ENCODE data around the gene PDE6G.

The PDE6G gene

DNA sequence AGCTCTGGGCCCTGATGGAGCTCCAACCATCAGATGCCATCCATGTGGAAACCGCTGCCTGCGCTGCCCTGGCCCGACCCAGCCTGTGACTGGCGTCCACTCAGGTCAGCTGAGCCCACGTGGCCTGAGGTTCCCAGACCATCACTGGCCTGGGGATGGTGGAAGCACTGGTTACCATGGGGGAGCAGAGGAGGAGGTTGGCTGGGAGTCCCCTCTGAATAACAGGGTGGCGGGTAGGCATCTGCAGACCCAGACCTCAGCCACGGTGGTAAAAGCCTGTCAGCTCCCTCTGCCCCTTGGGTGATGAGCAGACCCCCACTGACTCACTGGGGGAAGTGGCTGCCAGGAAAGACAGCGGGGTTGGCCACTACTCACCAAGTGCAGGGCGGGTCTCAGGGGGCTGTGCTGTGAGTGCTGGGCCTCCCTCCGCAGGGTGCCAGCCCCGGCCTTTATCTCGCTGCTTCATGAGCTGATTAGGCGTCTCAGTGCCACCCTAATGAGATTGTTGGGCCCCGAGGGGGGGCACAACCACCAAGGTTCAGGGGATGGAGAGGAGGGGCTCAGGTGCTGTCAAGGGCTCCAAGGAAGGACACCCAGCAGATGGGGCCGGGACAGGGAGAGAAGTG is at the start of gene PDE6G:
Gene PDE6G, minus strand, starts transcription at position 425 of the 626 bp plus-strand sequence. CDS start 3,237 bp downstream, outside the sequence.
- no peak for DNase-seq

DNA sequence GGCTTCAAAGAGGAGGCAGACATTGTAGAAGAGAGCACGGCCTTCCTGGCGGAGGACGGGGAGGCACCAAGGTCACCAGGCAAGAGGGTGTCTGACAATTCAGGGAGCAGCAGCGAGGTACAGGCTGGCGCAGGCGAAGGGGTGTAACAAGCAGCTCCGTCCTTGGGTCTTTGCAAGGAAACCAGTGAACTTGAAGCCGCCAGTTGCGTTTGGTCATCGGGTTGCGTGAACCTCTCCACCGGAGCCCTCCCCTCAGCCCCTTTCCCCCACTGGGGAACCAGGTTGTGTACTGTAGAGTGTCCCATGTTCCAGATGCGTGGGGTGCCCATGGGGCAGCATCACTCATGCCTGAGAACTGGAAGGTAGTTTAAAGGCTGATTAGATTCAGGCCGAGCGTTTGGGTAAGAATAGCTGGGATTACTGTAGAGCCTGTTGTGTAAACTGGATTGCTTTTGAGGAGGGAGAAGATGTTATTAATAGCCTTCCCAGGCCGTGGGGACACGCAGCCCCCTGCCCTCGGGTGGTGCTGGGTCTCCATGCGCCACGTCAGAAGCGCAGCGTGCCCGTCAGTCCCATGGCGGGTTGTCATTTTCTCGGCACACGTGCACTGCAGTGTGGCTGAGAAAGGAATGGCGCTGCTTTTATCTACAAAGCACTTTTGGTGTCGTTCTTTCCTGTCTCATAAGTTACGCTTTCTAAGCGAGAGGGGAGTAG is 49.3 kb upstream of the PDE6G start:
- DNase-seq = no peak

DNA sequence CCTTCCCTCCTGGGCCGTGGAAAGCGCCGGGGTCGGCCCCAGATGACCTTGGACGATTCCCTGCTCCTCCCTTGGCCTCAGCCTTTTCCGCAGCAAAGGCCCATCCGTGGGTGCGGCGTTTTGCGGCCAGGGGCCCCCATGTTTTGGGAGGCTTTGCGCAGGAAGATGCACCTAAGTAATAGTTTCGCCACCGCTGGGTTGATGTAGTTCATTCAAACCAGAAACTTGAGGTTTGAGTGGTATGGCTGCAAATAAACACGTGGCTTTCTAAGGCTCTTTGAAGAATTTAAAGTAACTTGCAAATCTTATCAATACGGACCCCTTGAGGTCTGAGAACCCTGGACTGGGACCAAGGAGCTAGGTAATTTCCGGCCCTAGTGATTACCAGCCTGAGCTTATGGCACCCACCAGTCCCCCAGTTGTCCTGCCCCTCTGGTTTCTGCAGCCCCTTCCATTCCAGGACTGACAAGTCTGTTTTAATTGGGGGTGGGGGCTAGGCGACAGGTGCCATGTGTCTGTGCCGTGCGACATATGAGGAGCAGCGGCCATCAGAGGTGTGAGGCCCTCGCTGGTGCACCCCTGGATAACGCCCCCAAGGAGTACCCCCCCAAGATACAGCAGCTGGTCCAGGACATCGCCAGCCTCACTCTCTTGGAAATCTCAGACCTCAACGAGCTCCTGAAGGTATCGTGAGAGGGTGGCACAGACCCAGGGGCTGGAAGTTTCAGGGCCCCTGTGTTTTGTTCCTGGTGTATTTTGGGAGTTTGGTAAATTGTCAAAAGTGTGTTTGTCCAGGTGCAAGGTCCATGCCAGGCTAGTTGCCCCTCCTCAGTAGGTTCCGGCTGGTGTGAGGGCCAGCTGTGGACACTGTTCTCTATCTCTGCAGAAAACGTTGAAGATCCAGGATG is 47.7 kb upstream of the PDE6G start:
- DNase-seq = no peak

DNA sequence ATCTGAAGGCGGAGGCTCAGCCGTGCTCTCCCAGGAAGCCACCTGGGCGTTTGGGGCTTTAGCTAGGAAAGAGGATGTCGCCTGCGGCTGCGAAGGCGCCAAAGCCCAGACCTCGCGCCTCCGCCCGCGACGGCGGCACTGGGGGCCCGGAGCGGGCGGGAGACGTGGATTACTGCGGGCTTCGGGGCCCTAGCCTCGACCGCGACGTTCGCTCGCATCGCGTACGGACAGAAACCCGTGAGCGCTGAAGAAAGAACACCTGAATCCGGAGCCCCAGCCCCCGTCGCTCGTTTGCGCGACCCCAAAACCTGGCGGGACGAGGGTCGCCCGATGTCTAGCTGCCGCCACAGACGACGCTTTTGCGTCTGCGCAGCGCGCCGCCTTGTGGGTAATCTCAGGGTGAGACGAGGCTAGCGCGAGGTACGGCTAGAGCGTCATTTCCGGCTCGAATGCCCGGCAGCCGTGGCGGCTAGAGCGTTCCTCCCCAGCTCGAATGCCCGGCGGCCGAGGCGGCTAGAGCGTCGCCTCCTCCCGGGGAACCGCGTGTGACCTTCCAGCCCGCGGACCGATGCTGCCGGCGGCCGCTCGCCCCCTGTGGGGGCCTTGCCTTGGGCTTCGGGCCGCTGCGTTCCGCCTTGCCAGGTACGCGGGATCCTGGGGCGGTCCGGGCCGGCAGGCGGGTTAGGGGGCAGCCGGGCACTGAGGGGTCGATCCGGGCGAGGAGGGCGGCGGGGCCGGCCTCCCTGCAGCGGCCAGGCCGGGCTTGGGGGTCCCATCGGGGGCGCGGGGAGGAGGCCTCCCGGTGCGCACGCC is 46.8 kb upstream of the PDE6G start, which contains the start of gene MRPL12:
Gene MRPL12, plus strand, starts transcription at position 434 of the 813 bp plus-strand sequence. Its CDS starts 135 bp downstream, at position 569.
- DNase-seq = peak; percentile 89

DNA sequence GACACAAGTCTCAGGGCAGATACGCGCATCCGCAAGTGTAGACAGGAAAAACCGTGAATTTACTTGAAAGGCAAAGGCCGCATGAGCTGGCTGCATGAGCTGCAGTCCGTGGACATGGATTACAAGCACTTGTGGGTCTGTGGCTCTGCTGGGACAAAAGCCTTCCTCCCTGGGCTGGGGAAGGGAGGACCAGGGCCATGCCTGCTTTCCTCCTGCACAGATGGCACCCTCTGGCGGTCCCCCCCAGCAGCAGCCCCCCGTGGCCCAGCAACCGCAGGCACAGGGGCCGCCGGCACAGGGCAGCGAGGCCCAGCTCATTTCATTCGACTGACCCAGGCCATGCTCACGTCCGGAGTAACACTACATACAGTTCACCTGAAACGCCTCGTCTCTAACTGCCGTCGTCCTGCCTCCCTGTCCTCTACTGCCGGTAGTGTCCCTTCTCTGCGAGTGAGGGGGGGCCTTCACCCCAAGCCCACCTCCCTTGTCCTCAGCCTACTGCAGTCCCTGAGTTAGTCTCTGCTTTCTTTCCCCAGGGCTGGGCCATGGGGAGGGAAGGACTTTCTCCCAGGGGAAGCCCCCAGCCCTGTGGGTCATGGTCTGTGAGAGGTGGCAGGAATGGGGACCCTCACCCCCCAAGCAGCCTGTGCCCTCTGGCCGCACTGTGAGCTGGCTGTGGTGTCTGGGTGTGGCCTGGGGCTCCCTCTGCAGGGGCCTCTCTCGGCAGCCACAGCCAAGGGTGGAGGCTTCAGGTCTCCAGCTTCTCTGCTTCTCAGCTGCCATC is 45.1 kb upstream of the PDE6G start:
- DNase-seq = no peak

DNA sequence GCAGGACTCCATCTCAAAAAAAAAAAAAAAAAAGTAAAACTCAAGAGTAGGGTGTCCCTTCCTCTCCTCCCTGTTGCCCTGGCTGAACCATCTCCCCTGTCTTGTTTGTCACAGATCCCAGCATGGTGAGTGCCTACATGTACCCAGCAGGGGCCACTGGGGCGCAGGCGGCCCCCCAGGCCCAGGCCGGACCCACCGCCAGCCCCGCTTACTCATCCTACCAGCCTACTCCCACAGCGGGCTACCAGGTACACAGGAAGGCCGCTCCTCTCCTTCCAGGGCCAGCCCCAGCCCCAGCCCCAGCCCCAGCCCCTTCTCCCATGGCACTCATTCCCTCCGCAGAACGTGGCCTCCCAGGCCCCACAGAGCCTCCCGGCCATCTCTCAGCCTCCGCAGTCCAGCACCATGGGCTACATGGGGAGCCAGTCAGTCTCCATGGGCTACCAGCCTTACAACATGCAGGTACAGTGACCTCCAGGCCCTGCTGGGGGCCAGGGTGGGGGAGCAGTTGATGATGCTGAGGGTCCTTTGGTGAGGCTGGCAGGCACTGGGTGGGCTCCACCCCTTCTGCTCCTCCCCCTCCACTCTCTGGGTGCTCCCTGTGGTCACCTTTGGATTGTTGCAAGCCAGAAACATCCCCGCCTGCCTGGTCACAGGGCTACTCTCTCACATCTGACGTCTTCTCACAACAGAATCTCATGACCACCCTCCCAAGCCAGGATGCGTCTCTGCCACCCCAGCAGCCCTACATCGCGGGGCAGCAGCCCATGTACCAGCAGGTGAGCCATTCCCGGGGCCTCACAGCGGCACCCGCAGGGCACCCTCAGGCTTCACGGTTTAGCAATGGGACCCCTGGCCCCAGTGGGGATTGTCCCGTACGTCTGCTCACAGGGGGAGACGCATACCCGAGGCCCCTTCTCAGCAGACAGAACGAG is 44.3 kb upstream of the PDE6G start:
- DNase-seq = no peak

DNA sequence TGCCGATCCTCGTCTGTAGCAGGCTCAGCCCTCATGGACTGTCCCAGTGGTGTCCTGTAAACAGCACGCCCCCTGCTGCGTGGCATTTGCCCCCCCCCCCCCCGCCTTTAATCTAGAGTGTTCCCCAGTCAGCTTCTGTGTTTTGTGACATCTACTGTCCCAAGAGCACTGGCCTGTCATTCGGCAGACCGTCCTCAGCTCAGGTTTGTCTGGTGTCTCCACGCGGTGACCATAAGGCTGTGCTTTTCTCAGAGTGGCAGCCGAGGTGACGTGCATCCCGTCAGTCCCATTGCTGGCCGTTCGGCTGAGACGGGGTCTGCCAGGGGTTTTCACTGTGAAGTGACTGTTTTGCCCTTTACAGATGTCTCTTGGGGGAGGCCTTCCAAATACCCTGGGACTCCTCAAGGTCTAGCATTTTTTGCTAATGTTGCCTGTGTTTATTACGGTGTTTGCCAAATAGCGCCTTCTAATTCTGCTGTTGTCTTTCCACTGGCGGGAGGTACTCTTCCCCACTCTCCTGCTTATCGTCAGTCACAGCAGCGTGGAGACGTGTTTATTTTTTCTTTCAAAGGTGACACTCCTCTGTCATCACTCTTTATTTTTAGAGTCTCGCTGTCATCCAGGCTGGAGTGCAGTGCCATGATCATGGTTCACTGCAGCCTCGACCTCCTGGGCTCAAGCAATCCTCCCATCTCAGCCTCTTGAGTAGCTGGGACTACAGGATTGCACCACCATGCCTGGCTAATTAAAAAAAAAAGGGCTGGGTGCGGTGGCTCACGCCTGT is 41.1 kb upstream of the PDE6G start:
- no peak for DNase-seq

DNA sequence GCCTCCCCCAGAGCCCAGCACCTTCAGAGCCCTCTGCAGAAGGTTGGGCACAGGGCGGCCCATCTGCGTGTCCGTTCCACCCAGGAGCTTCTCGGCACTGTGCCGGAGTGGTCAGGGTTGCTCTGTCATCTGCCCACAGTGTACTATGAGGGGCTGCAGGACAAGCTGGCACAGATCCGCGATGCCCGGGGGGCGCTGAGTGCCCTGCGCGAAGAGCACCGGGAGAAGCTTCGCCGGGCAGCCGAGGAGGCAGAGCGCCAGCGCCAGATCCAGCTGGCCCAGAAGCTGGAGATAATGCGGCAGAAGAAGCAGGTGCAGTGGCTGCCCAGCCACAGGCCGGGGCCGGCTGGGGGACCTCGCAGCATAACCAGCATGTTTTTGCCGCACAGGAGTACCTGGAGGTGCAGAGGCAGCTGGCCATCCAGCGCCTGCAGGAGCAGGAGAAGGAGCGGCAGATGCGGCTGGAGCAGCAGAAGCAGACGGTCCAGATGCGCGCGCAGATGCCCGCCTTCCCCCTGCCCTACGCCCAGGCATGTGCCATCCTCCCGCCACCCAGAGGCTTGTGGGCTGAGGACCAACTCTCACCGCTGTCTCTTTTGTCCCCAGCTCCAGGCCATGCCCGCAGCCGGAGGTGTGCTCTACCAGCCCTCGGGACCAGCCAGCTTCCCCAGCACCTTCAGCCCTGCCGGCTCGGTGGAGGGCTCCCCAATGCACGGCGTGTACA is 40.0 kb upstream of the PDE6G start:
- no peak for DNase-seq

DNA sequence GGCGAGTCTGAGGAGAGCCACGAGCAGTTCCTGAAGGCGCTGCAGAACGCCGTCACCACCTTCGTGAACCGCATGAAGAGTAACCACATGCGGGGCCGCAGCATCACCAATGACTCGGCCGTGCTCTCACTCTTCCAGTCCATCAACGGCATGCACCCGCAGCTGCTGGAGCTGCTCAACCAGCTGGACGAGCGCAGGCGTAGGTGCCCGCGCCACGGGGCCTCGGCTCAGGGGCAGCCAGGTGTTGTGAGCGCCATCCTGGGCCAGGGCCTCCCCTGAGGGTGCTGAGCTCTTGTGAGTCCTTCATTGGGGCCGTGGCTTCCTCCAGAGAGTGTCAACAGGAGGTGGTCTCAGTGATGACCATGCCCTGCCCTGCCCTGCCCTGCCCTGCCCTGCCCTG is 39.5 kb upstream of the PDE6G start:
- DNase-seq = no peak

DNA sequence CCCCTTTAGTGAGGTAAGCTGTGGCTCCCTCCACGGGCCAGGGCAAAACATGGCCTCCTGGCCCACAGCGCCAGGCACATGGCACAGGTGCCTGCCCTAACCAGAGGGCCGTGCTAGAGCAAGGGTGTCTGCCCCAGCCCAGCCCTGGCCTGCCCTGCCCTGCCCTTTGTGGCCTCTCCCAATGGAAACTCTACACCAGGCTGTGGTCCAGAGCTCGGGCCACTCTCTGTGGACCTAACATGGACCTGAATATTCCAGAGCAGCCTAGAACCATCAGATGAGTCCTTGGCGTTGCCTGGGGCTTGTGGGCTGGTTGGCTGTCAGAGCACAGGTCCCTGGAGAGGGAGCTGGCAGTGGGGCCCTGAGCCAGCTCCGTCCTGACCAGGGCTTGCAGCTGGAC is 38.9 kb upstream of the PDE6G start:
- no peak for DNase-seq

DNA sequence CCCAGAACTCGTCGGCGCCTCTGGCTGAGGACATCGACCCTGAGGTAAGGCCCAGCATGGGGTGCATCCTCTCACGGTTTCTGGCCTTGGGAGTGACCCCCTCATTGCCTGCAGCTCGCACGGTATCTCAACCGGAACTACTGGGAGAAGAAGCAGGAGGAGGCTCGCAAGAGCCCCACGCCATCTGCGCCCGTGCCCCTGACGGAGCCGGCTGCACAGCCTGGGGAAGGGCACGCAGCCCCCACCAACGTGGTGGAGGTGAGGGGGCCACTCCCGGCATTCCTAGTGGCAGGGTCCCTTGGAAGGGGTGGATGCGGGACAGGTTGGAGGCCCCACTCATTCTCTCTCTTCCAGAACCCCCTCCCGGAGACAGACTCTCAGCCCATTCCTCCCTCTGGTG is 38.5 kb upstream of the PDE6G start:
- no peak for DNase-seq

DNA sequence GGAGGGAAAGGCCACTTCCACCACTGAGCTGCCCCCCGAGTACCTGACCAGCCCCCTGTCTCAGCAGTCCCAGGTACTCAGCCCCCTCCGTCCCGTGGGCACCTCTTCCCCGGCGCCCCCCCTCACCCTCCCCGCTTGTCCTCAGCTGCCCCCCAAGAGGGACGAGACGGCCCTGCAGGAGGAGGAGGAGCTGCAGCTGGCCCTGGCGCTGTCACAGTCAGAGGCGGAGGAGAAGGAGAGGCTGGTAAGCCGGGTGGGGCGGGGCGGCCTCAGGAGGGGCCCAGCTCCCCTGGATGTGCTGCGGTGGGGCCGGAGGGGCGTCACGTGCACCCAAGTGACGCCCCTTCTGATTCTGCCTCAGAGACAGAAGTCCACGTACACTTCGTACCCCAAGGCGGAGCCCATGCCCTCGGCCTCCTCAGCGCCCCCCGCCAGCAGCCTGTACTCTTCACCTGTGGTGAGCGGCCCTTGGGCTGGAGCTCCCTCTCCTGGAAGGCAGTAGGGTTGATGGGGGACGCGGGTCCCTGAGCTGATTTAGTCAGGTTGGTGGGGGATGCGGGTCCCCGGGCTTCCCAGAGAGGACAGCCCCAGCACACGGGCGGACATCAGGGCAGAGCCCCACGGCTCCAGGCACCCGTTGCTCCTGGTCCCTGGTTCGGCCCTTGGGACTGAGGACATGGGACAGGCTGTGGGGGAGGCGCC is 37.3 kb upstream of the PDE6G start:
- no peak for DNase-seq

DNA sequence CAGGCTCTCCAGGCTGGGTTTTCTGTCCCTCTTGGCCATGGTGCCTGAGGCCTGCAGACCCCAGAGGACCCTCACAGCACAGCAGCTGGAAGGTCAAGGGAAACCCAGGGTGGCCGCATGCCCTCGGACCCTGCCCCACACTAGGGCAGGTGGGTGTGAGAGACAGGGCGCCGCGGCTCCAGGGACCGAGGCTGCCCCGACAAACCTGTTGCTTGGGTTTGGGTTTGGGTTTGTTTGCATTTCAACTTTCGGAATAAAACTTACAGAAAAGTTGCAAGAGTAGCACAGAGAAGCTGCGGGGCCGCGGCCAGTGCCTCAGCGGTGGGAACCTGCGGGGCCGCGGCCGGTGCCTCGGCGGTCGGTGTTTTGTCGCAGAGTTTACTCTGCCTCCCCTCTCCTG is 35.3 kb upstream of the PDE6G start:
- no peak for DNase-seq

DNA sequence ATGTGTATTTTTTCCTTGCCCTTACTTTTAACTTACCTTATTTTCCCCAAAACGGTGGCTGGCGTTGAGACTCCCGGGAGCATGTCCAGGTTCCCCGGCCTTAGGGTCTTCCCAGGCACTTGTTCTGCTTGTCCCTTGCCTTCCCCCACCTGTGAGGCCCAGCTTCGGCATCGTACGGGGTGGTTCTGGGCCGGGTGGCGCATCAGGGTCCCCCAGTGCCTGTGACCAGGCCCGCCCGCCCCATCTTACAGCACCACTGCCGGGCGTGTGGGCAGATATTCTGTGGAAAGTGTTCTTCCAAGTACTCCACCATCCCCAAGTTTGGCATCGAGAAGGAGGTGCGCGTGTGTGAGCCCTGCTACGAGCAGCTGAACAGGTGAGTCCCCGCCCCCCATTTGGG is 34.9 kb upstream of the PDE6G start:
- no peak for DNase-seq

DNA sequence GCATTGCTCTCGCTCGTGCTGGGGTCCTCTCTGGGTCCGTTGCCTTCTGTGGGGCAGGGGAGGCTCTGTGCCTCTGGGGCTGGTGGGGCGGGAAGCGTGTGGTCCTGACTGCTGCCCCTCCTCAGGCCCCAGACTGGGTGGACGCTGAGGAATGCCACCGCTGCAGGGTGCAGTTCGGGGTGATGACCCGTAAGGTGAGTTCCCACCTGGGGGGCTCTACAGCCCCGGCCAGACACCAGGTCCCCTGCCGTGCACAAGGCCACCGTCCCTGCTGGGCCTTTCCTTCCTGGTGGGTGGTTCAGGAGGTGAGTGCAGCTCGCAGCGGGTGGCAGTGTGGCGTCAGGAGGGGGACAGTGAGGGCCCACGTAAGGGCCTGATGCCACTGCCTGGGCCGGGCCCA is 34.2 kb upstream of the PDE6G start:
- no peak for DNase-seq

DNA sequence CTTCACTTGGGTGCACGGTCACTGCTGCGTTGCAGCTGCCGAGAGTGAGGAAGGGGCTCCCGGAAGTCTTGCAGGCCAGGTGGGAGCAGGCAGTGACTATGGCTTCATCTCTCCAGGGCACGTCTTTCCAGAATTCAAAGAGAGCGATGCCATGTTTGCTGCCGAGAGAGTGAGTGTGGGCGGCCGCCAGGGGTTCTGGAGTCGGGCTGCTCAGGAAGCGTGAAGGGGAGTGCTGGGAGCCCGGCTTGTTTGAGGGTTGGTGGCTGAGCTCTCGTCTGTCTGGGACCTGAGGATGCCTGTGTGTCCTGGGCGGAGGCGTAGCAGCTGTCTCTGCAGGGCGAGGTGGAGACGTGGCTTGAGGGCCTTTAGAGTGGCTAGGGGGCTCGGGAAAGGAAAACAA is 33.7 kb upstream of the PDE6G start:
- no peak for DNase-seq

DNA sequence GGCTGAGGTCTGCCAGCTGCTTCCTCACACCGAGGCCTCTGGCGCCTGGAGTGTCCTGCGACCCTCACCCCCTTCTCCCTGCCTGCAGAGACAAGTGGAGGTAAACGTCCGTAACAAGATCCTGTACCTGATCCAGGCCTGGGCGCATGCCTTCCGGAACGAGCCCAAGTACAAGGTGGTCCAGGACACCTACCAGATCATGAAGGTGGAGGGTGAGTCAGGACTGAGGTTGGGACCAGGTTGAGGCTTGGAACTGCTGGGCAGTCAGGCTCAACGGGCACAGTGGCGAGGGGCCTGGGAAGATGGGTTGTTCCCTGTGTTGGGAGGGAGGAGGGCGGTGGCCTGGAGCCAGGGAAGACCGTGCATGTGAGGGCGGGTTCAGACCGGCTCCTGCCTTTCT is 32.3 kb upstream of the PDE6G start:
- DNase-seq = no peak

DNA sequence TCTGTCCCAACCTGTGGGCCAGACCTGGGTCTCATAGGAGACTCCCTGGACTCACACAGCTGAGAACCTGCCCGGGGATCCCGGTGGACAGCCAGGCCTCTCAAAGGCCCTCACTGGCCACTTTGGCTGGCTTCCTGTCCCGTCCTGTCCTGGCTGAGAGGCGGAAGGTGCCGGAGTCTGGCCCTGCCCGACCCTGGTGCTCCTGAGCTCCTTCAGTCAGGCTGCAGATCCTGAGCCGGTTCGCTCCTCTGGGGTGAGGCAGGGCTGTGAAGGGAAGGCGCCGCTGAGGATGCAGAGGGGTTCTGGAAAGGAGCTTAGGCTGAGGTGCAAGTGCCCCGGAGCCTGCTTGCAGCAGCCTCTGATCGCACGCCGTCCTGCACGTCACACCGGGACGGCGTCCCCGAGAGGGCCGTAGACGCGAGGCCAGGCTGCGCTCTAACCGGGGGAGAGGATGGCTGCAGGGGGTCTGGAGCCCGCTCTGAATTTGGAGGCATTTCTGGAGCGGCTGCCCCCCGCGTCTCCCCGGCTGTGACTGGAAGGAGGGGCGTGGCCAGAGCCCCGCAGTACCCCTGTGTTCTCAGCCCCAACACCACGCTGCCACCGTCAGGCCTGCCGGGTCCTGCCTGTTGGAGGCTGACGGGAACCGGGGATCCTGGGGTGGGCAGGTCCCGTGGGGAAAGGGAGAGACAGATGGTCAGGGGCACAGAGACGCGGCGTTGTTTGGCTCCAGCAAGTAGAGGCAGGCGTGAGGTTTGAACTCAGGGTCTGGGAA is 31.6 kb upstream of the PDE6G start:
- no peak for DNase-seq

All from CD4-positive, alpha-beta T cell treated with Interleukin-4 for 4 hours (primary cell).